IMR-90 (cell line): ENCODE results near the gene BMERB1. TPM values are rescaled to one million over a fixed set of nuclear protein-coding genes. Genes with fewer than 3 reads are reported as not detected.
"Not testable (repeated sequence)": the region's sequence is repeated elsewhere in the genome, so short reads cannot be mapped to it uniquely, and the experiment has no call there.

Source experiments
- ATAC-seq: fragments of 200-7000 bp; cut with Tn5 transposase; 2 replicates; pipeline ENCODE4 v1.9.1; 2020; ENCODE audit warnings: low read depth, mild to moderate bottlenecking, moderate library complexity
- BruUV-seq: library from RNA; stranded (reverse); fragments of 400-500 nt; replicated peaks from 2 replicates; lab custom pipeline; 2021; lab: Mats Ljungman, UMichigan
- CTCF ChIA-PET: fragments of 300-600 bp; formaldehyde crosslinking; extraction: SDS; loops from one replicate; lab custom pipeline; 2021; ENCODE audit warnings: antibody characterized with exemption; lab: Yijun Ruan, JAX
- POLR2A ChIA-PET: fragments of 300-600 bp; sonication (Branson Sonifier 250); formaldehyde crosslinking; loops from one replicate; lab custom pipeline; 2022; ENCODE audit warnings: antibody characterized with exemption; ENCODE audit not compliant: unreplicated experiment; lab: Charles Lee
- DNase-seq: peaks from one replicate; pipeline ENCODE4 v3.0.0; 2013
- H2AFZ ChIP-seq: replicated peaks from 2 replicates; pipeline ENCODE3; 2013; ENCODE audit warnings: low read length, mild to moderate bottlenecking; ENCODE audit not compliant: poor library complexity
- H2AK5ac ChIP-seq: 2 replicates; pipeline ENCODE4 v1.6.1; 2013; ENCODE audit warnings: low read depth, low read length, inconsistent platforms
- H2AK9ac ChIP-seq: replicated peaks from 2 replicates; pipeline ENCODE3; 2013; ENCODE audit warnings: mild to moderate bottlenecking, low read depth, low read length, moderate library complexity; ENCODE audit not compliant: poor library complexity
- H2BK120ac ChIP-seq: 2 replicates; pipeline ENCODE4 v1.6.1; 2013; ENCODE audit warnings: low read depth, low read length, inconsistent platforms
- H2BK15ac ChIP-seq: 3 replicates; pipeline ENCODE4 v1.6.1; 2013; ENCODE audit warnings: low read depth, low read length, inconsistent platforms
- H2BK20ac ChIP-seq: 2 replicates; pipeline ENCODE4 v1.6.1; 2013; ENCODE audit warnings: low read depth, mild to moderate bottlenecking, inconsistent platforms, low read length, moderate library complexity
- H2BK5ac ChIP-seq: 2 replicates; pipeline ENCODE4 v1.6.1; 2013; ENCODE audit warnings: mild to moderate bottlenecking, low read depth, low read length, inconsistent platforms; ENCODE audit not compliant: poor library complexity, severe bottlenecking
- H3K14ac ChIP-seq: replicated peaks from 2 replicates; pipeline ENCODE4 v1.6.1; 2013; ENCODE audit warnings: low read depth, low read length, inconsistent platforms
- H3K18ac ChIP-seq: 2 replicates; pipeline ENCODE4 v1.6.1; 2013; ENCODE audit warnings: low read depth, low read length, control low read depth
- H3K23ac ChIP-seq: 2 replicates; pipeline ENCODE4 v1.6.1; 2013; ENCODE audit warnings: low read depth, low read length, inconsistent platforms
- H3K27ac ChIP-seq: 2 replicates; pipeline ENCODE4 v1.5.1; 2013; ENCODE audit warnings: mild to moderate bottlenecking, control low read depth, low read length; ENCODE audit not compliant: insufficient read depth
- H3K27me3 ChIP-seq: 2 replicates; pipeline ENCODE4 v1.6.1; 2013; ENCODE audit warnings: low read length; ENCODE audit not compliant: control insufficient read depth, insufficient read depth
- H3K36me3 ChIP-seq: 2 replicates; pipeline ENCODE4 v1.6.1; 2013; ENCODE audit warnings: low read length, mixed read lengths; ENCODE audit not compliant: control insufficient read depth, insufficient read depth
- H3K4ac ChIP-seq: 2 replicates; pipeline ENCODE4 v1.6.1; 2013; ENCODE audit warnings: low read depth, low read length, inconsistent platforms
- H3K4me1 ChIP-seq: 2 replicates; pipeline ENCODE4 v1.6.1; 2013; ENCODE audit warnings: low read length, mixed read lengths; ENCODE audit not compliant: control insufficient read depth, insufficient read depth
- H3K4me2 ChIP-seq: 2 replicates; pipeline ENCODE4 v1.6.1; 2013; ENCODE audit warnings: low read depth, mild to moderate bottlenecking, control low read depth, low read length, moderate library complexity
- H3K4me3 ChIP-seq: 2 replicates; pipeline ENCODE4 v1.5.1; 2013; ENCODE audit warnings: low read depth, mild to moderate bottlenecking, control low read depth, low read length, moderate library complexity; ENCODE audit not compliant: insufficient read depth
- H3K56ac ChIP-seq: 2 replicates; pipeline ENCODE4 v1.6.1; 2013; ENCODE audit warnings: low read length, inconsistent platforms; ENCODE audit not compliant: insufficient read depth; ENCODE audit errors: extremely low read depth
- H3K79me1 ChIP-seq, 2 experiments: 2 replicates each; pipeline ENCODE4 v1.6.1; 2013; ENCODE audit warnings: low read length in 2 of 2, inconsistent platforms in 1 of 2, low read depth in 1 of 2
- H3K9ac ChIP-seq: 2 replicates; pipeline ENCODE4 v1.6.1; 2013; ENCODE audit warnings: low read depth, low read length, control low read depth
- H3K9me1 ChIP-seq: 2 replicates; pipeline ENCODE4 v1.6.1; 2013; ENCODE audit warnings: low read length, inconsistent platforms; ENCODE audit not compliant: insufficient read depth
- H3K9me3 ChIP-seq: 2 replicates; pipeline ENCODE4 v1.6.1; 2013; ENCODE audit warnings: low read length; ENCODE audit not compliant: control insufficient read depth, insufficient read depth
- H4K20me1 ChIP-seq: 2 replicates; pipeline ENCODE4 v1.6.1; 2013; ENCODE audit warnings: low read length, inconsistent platforms; ENCODE audit not compliant: insufficient read depth
- H4K5ac ChIP-seq: 2 replicates; pipeline ENCODE4 v1.6.1; 2013; ENCODE audit warnings: mild to moderate bottlenecking, low read depth, low read length, control low read depth
- H4K8ac ChIP-seq, 2 experiments: 2 replicates each; pipeline ENCODE4 v1.6.1; 2013; ENCODE audit warnings: low read depth in 2 of 2, low read length in 2 of 2, control low read depth in 1 of 2, inconsistent platforms in 1 of 2
- H4K91ac ChIP-seq: 2 replicates; pipeline ENCODE4 v1.6.1; 2013; ENCODE audit warnings: low read depth, low read length, inconsistent platforms; ENCODE audit not compliant: insufficient read depth
- WGBS, 2 experiments: methylation state at CpG; one replicate each; pipeline versions ENCODE4 v1.1.5 to v1.1.7; 2013; ENCODE audit warnings: missing lambda C conversion rate in 2 of 2; ENCODE audit not compliant: insufficient read length in 1 of 2; ENCODE audit errors: extremely low coverage in 2 of 2; 5-methylcytosine and 5-hydroxymethylcytosine counted together
- dilution Hi-C: fragments of 300-500 bp; cut with HindIII; formaldehyde crosslinking; loops from one replicate; pipeline ENCODE4 v1.14.3; 2018; ENCODE audit warnings: low sequenced_read_pairs; ENCODE audit not compliant: unreplicated experiment
- in situ Hi-C: fragments of 300-500 bp; cut with MboI; formaldehyde crosslinking; loops from 3 replicates; pipeline ENCODE4 v1.14.3; 2019; ENCODE audit warnings: low sequenced_read_pairs, inconsistent platforms, mixed read lengths
- intact Hi-C: fragments of 100-400 bp; cut with micrococcal nuclease; formaldehyde crosslinking; loops from 2 replicates; pipeline ENCODE4 v1.10.0; 2022
- polyA plus RNA-seq, 3 experiments: library from polyadenylated mRNA; depleted of rRNA; stranded (reverse); fragments of >200 nt; gene quantifications; 2 replicates each; pipeline ENCODE4 v1.2.3, GENCODE V29; 2012; ENCODE audit warnings: low replicate concordance in 1 of 3
- total RNA-seq: library from RNA; depleted of rRNA; stranded (reverse); fragments of >200 nt; gene quantifications from 2 replicates; pipeline ENCODE4 v1.2.3, GENCODE V29; 2012

The BMERB1 gene
- total and polyA plus RNA-seq, 2 of the 4 experiments (the other 2 are of a cell fraction), result 22.6 to 32.9 TPM

GRCh38 chr16:15547072-15547767, 112.8 kb downstream of the BMERB1 start:
- H4K91ac ChIP-seq, H3K4me1 ChIP-seq, H3K4me2 ChIP-seq, H3K23ac ChIP-seq, H3K27ac ChIP-seq, H3K4me3 ChIP-seq, H3K9me1 ChIP-seq, H2AK5ac ChIP-seq, H3K4ac ChIP-seq, H3K18ac ChIP-seq, H2BK15ac ChIP-seq, H3K56ac ChIP-seq, H3K14ac ChIP-seq, H2BK120ac ChIP-seq, H3K9ac ChIP-seq, DNase-seq, BruUV-seq, H2BK20ac ChIP-seq, ATAC-seq, H2AFZ ChIP-seq, intact Hi-C loops, H3K36me3 ChIP-seq, H3K9me3 ChIP-seq, H2AK9ac ChIP-seq, H4K5ac ChIP-seq, H3K79me1 ChIP-seq, dilution Hi-C loops, H2BK5ac ChIP-seq, H3K27me3 ChIP-seq, in situ Hi-C loops, H4K8ac ChIP-seq: not testable (repeated sequence)
- peaks cover 15% of the 10 kb centered on the region for H4K20me1 ChIP-seq
- ChIA-PET CTCF (interaction anchor here (0.7 to 1.8 kb wide), 2 partner anchors 54 to 120 kb away, joined by 3 to 7 read pairs; no protein-coding TSS in a partner anchor), POLR2A (interaction anchor here (0.6 kb wide), 1 partner anchor 106 kb away, joined by 7 read pairs; no protein-coding TSS in a partner anchor)
- WGBS, 2 experiments, result 95% methylated on average over 7 of the region's 13 CpGs; no CpG with 5 or more reads in 1 of the 2 experiments
